Measurements from ENCODE around the gene LRRTM2. TPM values are rescaled to one million over a fixed set of nuclear protein-coding genes. Genes with fewer than 3 reads are reported as not detected.

Gene LRRTM2
- total and polyA plus RNA-seq, 10 of the 15 experiments (the other 5 are each of a cell fraction or from before 2014, with no cell fraction given) = 0.04 to 0.14 (median 0.06) TPM; not detected in 2

DNA sequence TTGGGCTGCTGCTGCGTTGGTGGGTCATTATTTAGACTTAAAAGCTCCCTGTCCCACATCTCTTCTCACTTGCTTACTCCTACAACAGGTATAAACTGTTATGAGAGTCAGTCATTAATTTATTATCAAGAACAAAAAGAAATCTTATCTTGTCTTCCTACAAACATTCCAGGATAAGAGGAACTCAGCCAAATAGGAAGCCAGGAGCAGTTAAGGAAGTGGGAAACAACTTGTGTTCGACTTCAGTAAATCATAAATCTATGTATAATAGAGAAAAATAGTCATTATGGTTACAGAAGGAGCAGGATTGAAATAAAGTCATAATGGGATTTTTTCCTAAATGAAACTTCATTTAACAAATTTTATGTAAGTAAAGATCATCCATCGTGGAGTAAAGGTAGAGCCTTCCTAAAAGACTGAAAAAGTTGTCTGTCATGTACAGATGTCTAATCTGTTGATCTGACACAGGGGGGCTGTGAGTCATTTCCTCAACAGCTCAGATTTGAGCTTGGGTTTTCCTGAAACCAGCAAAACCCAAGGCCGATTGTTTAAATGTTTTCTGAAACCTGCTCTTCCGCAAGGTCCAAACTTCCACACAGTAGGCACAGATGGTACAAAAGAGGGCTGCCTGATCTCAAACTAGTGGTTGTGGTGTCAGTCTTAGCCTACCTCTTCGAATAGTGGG is 25.3 kb upstream of the LRRTM2 start (continued):
- TF ChIP-seq, protein P1, sequence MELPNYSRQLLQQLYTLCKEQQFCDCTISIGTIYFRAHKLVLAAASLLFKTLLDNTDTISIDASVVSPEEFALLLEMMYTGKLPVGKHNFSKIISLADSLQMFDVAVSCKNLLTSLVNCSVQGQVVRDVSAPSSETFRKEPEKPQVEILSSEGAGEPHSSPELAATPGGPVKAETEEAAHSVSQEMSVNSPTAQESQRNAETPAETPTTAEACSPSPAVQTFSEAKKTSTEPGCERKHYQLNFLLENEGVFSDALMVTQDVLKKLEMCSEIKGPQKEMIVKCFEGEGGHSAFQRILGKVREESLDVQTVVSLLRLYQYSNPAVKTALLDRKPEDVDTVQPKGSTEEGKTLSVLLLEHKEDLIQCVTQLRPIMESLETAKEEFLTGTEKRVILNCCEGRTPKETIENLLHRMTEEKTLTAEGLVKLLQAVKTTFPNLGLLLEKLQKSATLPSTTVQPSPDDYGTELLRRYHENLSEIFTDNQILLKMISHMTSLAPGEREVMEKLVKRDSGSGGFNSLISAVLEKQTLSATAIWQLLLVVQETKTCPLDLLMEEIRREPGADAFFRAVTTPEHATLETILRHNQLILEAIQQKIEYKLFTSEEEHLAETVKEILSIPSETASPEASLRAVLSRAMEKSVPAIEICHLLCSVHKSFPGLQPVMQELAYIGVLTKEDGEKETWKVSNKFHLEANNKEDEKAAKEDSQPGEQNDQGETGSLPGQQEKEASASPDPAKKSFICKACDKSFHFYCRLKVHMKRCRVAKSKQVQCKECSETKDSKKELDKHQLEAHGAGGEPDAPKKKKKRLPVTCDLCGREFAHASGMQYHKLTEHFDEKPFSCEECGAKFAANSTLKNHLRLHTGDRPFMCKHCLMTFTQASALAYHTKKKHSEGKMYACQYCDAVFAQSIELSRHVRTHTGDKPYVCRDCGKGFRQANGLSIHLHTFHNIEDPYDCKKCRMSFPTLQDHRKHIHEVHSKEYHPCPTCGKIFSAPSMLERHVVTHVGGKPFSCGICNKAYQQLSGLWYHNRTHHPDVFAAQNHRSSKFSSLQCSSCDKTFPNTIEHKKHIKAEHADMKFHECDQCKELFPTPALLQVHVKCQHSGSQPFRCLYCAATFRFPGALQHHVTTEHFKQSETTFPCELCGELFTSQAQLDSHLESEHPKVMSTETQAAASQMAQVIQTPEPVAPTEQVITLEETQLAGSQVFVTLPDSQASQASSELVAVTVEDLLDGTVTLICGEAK (IDR thresholded peaks at IDR 0.05; ENCODE audit: borderline replicate concordance) = no peak
- TF ChIP-seq BHLHE40 (IDR thresholded peaks at IDR 0.05; ENCODE audit: borderline replicate concordance in 1 of 2, low read depth in 2 of 2, low read length in 1 of 2) = no peak
- no peak for TF ChIP-seq NR2F1 (conservative IDR thresholded peaks at IDR 0.05)
- no peak for TF ChIP-seq STAT1 (conservative IDR thresholded peaks at IDR 0.05)
- TF ChIP-seq SMAD5 (IDR thresholded peaks at IDR 0.05; ENCODE audit: low read depth) = no peak

DNA sequence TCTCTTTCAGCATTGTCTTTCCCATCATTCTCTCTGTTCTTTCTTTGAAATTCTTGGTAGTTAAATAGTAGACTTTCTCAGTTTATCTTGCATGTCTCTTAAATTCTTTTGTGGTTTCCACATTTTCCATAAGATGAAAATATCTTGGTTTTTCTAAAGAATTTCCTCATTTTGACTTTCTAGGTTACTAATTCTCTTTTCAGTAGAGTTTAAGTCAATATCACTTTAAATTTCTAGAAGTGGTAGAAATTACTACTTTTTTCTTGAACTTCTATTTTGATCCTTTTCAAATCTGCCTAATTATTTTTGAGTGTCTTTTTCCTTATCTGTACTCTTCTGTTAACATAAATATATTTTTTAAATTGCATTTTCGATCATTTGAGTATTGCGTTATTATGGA is 23.6 kb upstream of the LRRTM2 start:
- FAIRE-seq (no peak), ATAC-seq (no peak), DNase-seq (ENCODE audit: low read depth, low spot score) (no peak)
- Histone ChIP-seq H3K36me3 (ENCODE audit: control insufficient read depth in 2 of 2, insufficient read depth in 2 of 2, low read length in 1 of 2) (peaks cover 0 to 2% of the 10 kb centered on the region in 2 experiments; a peak in 1 of 4 replicates), H3K9me3 (replicated peaks; ENCODE audit: control insufficient read depth, insufficient read depth, low read length) (no peaks in the 10 kb centered on the region), H4K20me1 (ENCODE audit: control insufficient read depth, insufficient read depth) (no peaks in the 10 kb centered on the region), H3K4me2 (ENCODE audit: control insufficient read depth, insufficient read depth) (no peak overlapping the region), H3K79me2 (ENCODE audit: control insufficient read depth, insufficient read depth, low read length) (no peaks in the 10 kb centered on the region), H3K27me3 (replicated peaks in 1 of 2; ENCODE audit: control insufficient read depth in 2 of 2, insufficient read depth in 2 of 2, low read length in 1 of 2) (no peaks in the 10 kb centered on the region), H3K27ac (ENCODE audit: control insufficient read depth, insufficient read depth) (no peak overlapping the region), H3K4me1 (ENCODE audit: control insufficient read depth, insufficient read depth, low read length) (no peaks in the 10 kb centered on the region), H3K4me3 (no peak overlapping the region), H2AFZ (ENCODE audit: control insufficient read depth, low read depth, low read length) (no peak overlapping the region), H3K9ac (ENCODE audit: control insufficient read depth, insufficient read depth, low read length) (no peak overlapping the region)
- 94% methylated on average over 2 of the region's 2 CpGs for WGBS (ENCODE audit: insufficient coverage, insufficient replicate concordance, low lambda C conversion rate, missing lambda C conversion rate)
- POLR2A ChIA-PET = no interaction called here
- CTCF ChIA-PET = no interaction called here
- in situ Hi-C loops (cut with MboI) = no loop called here
- RAD21 ChIA-PET (ENCODE audit: unreplicated experiment) = no interaction called here
- no TSS peak for BruUV-seq (replicated peaks)
- intact Hi-C loops (cut with micrococcal nuclease; ENCODE audit: unreplicated experiment) = no loop called here
- SMC1A ChIA-PET (ENCODE audit: uncharacterized antibody, unreplicated experiment) = interaction anchor here (1.4 kb wide), 1 partner anchor 13 kb away, joined by 3 read pairs; no protein-coding TSS in a partner anchor
- TF ChIP-seq DPF2 (IDR thresholded peaks at IDR 0.05) = no peak
- no peak for TF ChIP-seq CREM (IDR thresholded peaks at IDR 0.05; ENCODE audit: low read depth)
- no peak for TF ChIP-seq SUZ12 (IDR thresholded peaks at IDR 0.05; ENCODE audit: unreplicated experiment)
- TF ChIP-seq, protein P2, sequence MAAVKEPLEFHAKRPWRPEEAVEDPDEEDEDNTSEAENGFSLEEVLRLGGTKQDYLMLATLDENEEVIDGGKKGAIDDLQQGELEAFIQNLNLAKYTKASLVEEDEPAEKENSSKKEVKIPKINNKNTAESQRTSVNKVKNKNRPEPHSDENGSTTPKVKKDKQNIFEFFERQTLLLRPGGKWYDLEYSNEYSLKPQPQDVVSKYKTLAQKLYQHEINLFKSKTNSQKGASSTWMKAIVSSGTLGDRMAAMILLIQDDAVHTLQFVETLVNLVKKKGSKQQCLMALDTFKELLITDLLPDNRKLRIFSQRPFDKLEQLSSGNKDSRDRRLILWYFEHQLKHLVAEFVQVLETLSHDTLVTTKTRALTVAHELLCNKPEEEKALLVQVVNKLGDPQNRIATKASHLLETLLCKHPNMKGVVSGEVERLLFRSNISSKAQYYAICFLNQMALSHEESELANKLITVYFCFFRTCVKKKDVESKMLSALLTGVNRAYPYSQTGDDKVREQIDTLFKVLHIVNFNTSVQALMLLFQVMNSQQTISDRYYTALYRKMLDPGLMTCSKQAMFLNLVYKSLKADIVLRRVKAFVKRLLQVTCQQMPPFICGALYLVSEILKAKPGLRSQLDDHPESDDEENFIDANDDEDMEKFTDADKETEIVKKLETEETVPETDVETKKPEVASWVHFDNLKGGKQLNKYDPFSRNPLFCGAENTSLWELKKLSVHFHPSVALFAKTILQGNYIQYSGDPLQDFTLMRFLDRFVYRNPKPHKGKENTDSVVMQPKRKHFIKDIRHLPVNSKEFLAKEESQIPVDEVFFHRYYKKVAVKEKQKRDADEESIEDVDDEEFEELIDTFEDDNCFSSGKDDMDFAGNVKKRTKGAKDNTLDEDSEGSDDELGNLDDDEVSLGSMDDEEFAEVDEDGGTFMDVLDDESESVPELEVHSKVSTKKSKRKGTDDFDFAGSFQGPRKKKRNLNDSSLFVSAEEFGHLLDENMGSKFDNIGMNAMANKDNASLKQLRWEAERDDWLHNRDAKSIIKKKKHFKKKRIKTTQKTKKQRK (IDR thresholded peaks at IDR 0.05; ENCODE audit: low read depth, low read length) = no peak
- no peak for TF ChIP-seq SKIL (IDR thresholded peaks at IDR 0.05; ENCODE audit: low read depth, poor library complexity, severe bottlenecking)
- TF ChIP-seq POU2F2 (IDR thresholded peaks at IDR 0.05; ENCODE audit: borderline replicate concordance, low read depth, low read length) = no peak
- TF ChIP-seq SMAD1 (IDR thresholded peaks at IDR 0.05; ENCODE audit: low read depth, partially characterized antibody) = no peak
- TF ChIP-seq TAF1 (IDR thresholded peaks at IDR 0.05; ENCODE audit: borderline replicate concordance, low read depth, low read length) = no peak
- TF ChIP-seq POLR2A (IDR thresholded peaks at IDR 0.05; ENCODE audit: low read depth, low read length) = no peak

All from GM12878 (cell line).